Pulmonary artery endothelial cell (primary cell): ENCODE data around the gene HEY2. TPM values are rescaled to one million over a fixed set of nuclear protein-coding genes. Genes with fewer than 3 reads are reported as not detected.

Experiments used
- DNase-seq: peaks from one replicate; pipeline ENCODE4 v3.0.0-alpha.2; 2011; ENCODE audit warnings: low read depth, low spot score
- total RNA-seq: library from RNA; depleted of rRNA; stranded (reverse); fragments of >200 nt; gene quantifications from 2 replicates; pipeline ENCODE4 v1.2.3, GENCODE V29; 2014

HEY2 gene
- total RNA-seq, 1 donor from 2014 or later = 2.8 TPM

- no peak for DNase-seq
These were observed 5.8 kb upstream of the HEY2 start for GRCh38 chr6:125743604-125744003.

DNA sequence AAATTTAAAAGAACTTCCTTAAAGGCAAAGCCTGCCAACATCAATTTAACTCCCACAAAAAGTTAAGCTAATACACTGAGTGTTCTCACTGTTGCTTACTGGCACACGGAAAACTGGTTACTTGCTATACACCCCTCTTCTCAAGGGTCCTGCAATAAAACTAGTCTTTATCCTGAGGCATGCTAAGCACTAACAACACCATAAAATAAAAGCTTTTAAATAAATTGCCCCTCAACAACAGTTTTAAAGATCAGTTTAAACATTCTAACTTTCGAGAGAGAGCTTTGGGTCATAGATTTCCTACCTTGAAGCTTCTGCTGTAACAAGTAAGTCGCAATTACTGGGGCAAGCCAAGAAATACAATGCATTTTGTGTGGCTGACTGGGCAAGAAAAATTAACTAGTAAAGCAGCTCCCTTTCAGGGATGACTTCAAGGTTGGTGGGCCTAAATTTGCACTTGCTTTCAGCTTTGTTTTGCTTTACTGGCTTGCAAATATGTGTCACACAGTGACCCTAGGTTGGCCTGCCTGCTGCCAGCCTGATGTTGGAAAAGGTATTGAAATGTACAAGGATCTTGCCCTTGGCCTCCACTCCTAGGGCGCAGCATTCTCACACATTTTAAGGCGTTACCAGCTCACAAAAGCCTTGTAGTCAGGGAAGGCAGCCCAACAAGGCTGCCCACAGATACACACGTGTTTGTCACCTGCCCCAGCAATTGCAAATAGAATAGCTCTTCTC, 4.0 kb upstream of the HEY2 start:
- DNase-seq = no peak

GRCh38 chr6:125746019-125746414, 3.4 kb upstream of the HEY2 start:
- no peak for DNase-seq

- DNase-seq = no peak
These were observed 2.5 kb upstream of the HEY2 start for GRCh38 chr6:125746731-125747588.

DNA sequence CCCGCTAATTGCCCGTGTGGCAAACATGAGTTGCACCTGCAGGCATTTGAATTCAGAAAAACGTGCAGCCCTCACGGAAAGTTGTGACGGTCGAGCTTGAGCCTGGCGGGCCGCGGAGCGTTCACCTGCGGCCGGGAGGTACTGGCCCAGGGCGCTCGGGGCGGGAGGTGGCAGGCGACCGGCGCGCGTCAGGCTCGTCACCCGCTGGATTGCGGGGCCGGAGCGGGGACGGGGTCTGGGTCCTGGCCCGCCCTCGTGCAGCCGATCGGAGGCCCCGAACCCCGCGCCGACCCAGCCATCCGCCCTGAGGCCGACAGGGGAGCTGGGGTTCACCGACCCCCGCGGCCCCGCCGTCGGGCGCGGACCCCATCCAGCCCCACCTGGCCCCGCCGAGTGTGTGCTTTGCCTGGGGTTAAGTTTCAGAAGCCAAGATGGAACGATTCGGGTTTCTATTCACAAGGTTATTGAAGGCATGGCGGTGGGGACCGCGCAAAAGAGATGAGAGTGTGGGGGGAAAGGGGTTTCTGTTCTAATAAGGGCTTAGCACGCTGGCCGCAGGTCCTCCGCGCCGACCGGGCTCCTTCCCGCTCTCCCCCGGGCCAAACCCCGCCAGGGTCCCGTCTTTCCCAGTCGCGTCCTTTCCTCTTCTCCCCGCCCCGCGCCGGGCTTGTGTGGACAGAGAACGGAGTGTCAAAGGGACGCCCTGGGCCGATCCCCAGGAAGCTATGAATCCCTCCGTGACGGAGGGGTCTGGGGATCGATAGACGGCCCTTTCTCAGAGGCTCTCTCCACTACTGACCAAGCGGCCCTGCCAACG, 1.6 kb upstream of the HEY2 start:
- DNase-seq = no peak

DNA sequence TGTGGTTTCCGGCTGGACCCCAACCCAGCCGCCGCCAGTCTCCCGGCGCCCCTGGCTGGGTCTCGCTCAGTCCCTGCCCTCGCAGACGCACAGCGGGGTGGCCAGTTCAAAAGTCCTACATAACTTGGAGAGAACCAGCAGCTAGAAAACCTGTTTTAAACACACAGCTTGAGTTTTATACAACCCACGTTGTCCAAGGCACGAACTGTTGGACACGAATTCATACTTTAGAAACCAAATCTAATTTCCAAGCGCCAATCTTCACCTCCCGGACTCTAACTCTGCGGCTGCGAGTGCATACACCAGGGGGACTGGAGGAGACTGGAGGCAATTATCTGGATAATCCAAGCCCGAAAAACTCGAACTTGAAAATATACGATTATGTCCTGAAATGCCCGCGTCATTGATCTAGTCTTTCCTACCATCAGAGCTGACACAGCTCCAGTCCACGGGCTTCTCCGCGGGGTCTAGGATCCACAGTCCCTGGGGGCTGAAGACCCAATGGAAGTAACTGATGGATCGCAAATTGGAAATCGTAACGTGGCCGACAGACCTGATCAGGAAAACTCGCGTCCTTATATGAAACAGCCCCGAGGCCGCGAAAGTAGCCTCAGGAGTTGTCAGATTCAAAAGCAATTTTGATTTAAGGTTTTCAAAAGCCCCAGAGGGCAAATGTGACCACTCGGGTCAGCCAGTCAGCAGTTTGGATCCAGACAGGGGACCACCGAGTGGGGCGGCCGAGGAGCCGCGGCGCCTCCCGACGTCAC, 843 bp upstream of the HEY2 start:
- no peak for DNase-seq

DNA sequence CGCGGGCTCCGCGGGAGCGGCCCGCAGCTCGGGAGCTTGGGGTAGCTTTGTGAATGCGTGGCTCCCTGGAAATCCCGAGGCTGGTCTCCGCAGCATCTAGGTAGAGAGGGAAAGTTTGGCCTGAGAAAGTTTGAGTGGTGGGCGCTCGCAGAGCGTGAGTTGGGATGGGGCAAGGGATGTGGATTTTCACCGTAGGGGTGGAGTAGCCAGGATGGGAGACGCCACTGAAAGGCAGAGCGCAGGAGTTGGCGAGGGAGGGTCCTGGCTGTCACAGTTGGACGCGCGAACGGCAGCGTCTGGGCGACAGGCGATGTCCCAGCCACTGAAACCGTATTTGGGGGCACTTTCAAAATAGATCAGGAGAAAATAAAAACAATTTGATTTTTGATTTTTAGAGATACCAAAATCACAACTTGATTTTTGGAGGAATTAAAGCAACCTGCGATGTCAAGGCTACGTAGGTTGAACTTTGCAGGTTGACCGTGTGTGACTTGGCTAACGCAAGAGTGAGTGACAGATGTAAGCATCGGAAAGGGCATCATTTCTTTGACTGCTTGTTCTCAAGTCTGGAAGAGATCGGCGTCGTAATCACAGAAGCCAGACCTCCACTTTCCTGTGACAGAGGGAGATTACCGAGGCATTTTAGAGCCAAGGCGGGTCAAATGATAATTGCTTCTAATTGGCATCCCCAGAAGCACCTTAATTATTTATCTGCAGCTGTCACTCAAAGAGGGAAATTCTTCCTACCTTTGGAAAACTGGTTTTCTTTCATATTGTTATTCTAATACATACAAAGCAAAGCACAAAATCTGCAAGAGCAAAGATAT, 646 bp downstream of the HEY2 start:
- DNase-seq = no peak

DNA sequence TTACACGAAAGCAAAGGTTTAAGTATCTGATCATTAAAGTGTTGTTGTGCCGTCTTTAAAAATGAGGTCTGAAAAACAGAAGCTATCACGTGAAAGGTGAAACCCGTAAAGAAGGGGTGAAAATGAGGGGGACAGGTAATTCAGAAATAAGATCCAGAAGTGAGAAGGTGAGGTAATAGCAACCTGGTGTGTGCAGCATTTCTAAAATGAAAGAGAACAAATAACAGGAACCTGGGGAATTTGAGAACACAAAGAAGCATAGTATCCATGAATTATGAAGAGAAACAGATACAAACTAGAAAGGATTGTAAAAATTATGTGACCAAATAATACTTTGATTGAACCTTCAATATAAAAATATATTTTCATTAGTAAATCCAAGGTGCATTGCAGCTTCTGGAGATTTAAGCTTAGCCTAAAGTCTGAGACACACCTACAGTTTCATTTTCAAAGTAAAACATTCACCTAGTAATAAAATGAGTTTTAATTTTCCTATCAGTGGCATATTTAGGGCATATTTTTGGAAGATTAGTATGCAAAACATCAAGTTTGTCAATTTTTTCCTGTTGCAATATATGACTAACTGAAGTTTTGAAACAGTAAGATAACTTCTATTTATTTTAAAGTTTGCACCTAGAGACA, 1.4 kb downstream of the HEY2 start:
- no peak for DNase-seq

GRCh38 chr6:125751334-125751916, 2.0 kb downstream of the HEY2 start:
- DNase-seq = no peak

DNA sequence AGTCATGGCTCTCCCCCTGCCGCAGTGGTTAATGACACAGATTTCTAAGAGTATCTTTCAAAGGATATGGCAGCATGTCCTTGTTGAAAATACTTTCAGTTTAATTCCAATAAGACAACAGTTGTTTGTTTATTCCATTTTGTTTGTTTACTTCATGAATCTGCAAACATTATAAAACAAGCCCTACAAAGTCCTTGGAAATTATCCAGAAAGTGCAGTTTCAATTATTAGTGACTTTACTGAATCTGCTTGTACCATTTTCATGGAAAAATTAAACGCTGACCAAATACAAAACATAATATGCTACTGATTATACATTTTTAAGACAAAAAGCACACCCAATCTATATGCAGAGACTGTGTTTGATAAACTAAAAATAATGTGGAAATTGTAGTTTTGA, 3.3 kb downstream of the HEY2 start:
- no peak for DNase-seq

DNA sequence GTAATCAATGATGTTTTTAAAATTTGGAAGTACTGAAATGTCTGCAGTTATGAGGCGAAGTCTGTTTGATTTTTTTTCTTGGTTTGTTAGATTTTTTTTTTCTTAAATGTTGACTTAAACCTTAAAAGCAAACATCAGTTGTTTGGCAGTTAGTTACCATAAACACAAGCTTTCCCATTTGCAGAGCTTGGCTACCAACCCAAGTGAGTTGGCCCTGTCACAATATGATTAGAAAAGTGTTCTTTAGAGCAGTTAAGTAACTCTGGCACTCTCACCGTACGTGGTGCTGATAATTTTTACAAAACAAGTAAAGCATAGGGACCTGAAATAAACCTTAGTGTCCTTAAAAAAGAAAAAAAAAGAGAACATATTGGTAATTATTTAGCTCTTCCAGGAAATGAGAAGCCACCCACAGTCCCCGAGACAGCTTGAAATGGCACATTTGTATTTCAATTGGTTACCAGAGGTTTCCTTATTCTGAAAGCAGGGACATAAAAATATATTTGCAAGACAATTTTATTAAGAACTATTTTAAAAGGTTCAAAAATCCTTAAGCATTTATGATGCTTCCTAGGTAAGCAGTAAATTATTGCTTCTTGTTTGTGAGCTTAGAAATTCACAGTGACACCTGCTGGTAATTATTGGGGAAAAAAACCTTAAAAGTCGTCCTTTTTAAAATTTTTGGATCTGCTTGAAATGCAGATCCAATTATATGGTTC, 3.9 kb downstream of the HEY2 start:
- no peak for DNase-seq

- no peak for DNase-seq
These were observed 4.5 kb downstream of the HEY2 start for GRCh38 chr6:125753937-125754259.

DNA sequence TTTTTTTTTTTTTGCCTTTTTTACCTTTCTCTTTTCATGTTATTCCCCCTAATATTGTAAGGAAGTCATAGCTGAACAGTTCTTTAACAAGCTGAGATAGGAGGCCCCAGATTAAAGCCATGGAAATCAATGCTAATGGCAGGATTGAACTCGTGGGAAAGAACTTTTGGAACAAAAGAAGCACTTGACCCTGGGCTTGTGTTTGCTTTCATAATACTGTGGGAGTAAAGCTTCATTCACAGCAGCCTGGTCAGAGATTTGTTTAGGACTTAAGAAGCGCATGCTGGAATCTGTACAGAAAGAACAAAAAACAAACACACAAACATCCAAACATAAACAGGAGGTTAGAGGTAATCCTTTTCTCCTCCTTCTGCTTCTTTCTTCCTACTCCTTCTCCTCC, 5.1 kb downstream of the HEY2 start:
- DNase-seq = no peak

DNA sequence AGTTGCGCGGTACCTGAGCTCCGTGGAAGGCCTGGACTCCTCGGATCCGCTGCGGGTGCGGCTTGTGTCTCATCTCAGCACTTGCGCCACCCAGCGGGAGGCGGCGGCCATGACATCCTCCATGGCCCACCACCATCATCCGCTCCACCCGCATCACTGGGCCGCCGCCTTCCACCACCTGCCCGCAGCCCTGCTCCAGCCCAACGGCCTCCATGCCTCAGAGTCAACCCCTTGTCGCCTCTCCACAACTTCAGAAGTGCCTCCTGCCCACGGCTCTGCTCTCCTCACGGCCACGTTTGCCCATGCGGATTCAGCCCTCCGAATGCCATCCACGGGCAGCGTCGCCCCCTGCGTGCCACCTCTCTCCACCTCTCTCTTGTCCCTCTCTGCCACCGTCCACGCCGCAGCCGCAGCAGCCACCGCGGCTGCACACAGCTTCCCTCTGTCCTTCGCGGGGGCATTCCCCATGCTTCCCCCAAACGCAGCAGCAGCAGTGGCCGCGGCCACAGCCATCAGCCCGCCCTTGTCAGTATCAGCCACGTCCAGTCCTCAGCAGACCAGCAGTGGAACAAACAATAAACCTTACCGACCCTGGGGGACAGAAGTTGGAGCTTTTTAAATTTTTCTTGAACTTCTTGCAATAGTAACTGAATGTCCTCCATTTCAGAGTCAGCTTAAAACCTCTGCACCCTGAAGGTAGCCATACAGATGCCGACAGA, 9.9 kb downstream of the HEY2 start:
- no peak for DNase-seq

DNA sequence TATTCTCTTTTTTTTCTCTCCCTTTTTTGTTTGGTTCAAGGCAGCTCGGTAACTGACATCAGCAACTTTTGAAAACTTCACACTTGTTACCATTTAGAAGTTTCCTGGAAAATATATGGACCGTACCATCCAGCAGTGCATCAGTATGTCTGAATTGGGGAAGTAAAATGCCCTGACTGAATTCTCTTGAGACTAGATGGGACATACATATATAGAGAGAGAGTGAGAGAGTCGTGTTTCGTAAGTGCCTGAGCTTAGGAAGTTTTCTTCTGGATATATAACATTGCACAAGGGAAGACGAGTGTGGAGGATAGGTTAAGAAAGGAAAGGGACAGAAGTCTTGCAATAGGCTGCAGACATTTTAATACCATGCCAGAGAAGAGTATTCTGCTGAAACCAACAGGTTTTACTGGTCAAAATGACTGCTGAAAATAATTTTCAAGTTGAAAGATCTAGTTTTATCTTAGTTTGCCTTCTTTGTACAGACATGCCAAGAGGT, 10.6 kb downstream of the HEY2 start:
- DNase-seq = no peak

GRCh38 chr6:125764121-125764671, 14.8 kb downstream of the HEY2 start:
- no peak for DNase-seq

DNA sequence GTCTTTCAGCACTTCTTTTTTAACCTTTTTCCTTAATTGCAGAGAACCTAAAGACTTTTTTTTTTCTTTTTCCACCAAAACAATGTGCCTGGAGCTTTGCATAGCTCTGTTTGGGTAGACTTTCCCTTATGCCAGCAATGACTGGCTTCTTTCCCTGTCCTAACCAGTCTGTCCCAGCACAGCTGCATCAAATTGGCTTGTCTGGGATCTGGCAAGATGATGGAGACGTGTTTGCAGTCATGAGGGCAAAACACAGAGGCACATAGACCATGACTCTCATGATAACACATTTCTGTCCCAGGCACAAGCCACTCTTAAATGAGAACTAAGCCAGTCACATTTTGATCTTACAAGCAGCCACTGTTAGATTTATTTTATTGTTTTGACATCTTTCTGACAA, 16.5 kb downstream of the HEY2 start:
- no peak for DNase-seq

GRCh38 chr6:125766641-125767040, 17.2 kb downstream of the HEY2 start:
- DNase-seq = no peak
